H9 (cell line): ENCODE results near the gene NTRK3. TPM values are rescaled to one million over a fixed set of nuclear protein-coding genes. Genes with fewer than 3 reads are reported as not detected.

Experiments used
- DNase-seq: peaks from one replicate; pipeline ENCODE4 v3.0.0-alpha.2; 2017
- H2AFZ ChIP-seq: one replicate; pipeline ENCODE4 v1.6.1; 2013; ENCODE audit warnings: mild to moderate bottlenecking, low read length, control low read depth, moderate library complexity
- H2AK5ac ChIP-seq: 2 replicates; pipeline ENCODE4 v1.6.1; 2013; ENCODE audit warnings: low read length, control low read depth, mixed read lengths; ENCODE audit not compliant: insufficient read length
- H2BK120ac ChIP-seq: one replicate; pipeline ENCODE4 v1.6.1; 2013; ENCODE audit warnings: low read depth, mild to moderate bottlenecking, low read length, control low read depth, inconsistent platforms; ENCODE audit not compliant: poor library complexity, severe bottlenecking
- H2BK12ac ChIP-seq: 2 replicates; pipeline ENCODE4 v1.6.1; 2013; ENCODE audit warnings: low read length, control low read depth, mixed read lengths, low read depth; ENCODE audit not compliant: insufficient read length
- H2BK15ac ChIP-seq: 2 replicates; pipeline ENCODE4 v1.6.1; 2013; ENCODE audit warnings: low read depth, low read length, control low read depth
- H2BK20ac ChIP-seq: one replicate; pipeline ENCODE4 v1.6.1; 2013; ENCODE audit warnings: low read depth, mild to moderate bottlenecking, low read length, control low read depth, inconsistent platforms; ENCODE audit not compliant: poor library complexity, severe bottlenecking
- H2BK5ac ChIP-seq: 2 replicates; pipeline ENCODE4 v1.6.1; 2013; ENCODE audit warnings: low read length, control low read depth, mixed read lengths; ENCODE audit not compliant: insufficient read length
- H3K14ac ChIP-seq: 2 replicates; pipeline ENCODE4 v1.6.1; 2013; ENCODE audit warnings: low read length, control low read depth; ENCODE audit not compliant: insufficient read depth
- H3K18ac ChIP-seq: 2 replicates; pipeline ENCODE4 v1.6.1; 2013; ENCODE audit warnings: low read depth, mild to moderate bottlenecking, mixed read lengths, low read length, control low read depth; ENCODE audit not compliant: insufficient read length
- H3K23ac ChIP-seq: 2 replicates; pipeline ENCODE4 v1.6.1; 2013; ENCODE audit warnings: low read length, control low read depth, mixed read lengths, low read depth; ENCODE audit not compliant: insufficient read length
- H3K23me2 ChIP-seq: 2 replicates; pipeline ENCODE4 v1.6.1; 2013; ENCODE audit warnings: low read depth, mild to moderate bottlenecking, mixed read lengths, low read length, control low read depth; ENCODE audit not compliant: insufficient read length, poor library complexity, severe bottlenecking
- H3K27ac ChIP-seq: 2 replicates; pipeline ENCODE4 v1.5.1; 2013; ENCODE audit warnings: low read length, control low read depth, mixed read lengths, low read depth; ENCODE audit not compliant: insufficient read length
- H3K27me3 ChIP-seq: 2 replicates; pipeline ENCODE4 v1.6.1; 2013; ENCODE audit warnings: low read length, control low read depth, inconsistent platforms; ENCODE audit not compliant: insufficient read depth
- H3K4ac ChIP-seq: 2 replicates; pipeline ENCODE4 v1.6.1; 2013; ENCODE audit warnings: low read depth, mild to moderate bottlenecking, control low read depth, inconsistent platforms, low read length, moderate library complexity
- H3K4me1 ChIP-seq: 2 replicates; pipeline ENCODE4 v1.6.1; 2013; ENCODE audit warnings: low read length, control low read depth, inconsistent platforms; ENCODE audit not compliant: insufficient read depth
- H3K4me2 ChIP-seq: 2 replicates; pipeline ENCODE4 v1.6.1; 2013; ENCODE audit warnings: low read length, control low read depth, mixed read lengths; ENCODE audit not compliant: insufficient read length, insufficient read depth
- H3K56ac ChIP-seq: 2 replicates; pipeline ENCODE4 v1.6.1; 2013; ENCODE audit warnings: low read depth, mild to moderate bottlenecking, mixed read lengths, low read length, control low read depth; ENCODE audit not compliant: insufficient read length
- H3K79me1 ChIP-seq: 2 replicates; pipeline ENCODE4 v1.6.1; 2013; ENCODE audit warnings: low read depth, mild to moderate bottlenecking, moderate library complexity, low read length, control low read depth, inconsistent platforms; ENCODE audit not compliant: insufficient read depth, poor library complexity, severe bottlenecking
- H3K79me2 ChIP-seq: 2 replicates; pipeline ENCODE4 v1.6.1; 2013; ENCODE audit warnings: low read length, control low read depth, inconsistent platforms; ENCODE audit not compliant: insufficient read depth
- H3K9ac ChIP-seq: 2 replicates; pipeline ENCODE4 v1.6.1; 2013; ENCODE audit warnings: low read length, control low read depth, mixed read lengths; ENCODE audit not compliant: insufficient read length; ENCODE audit errors: extremely low read depth
- H3K9me3 ChIP-seq: one replicate; pipeline ENCODE4 v1.6.1; 2013; ENCODE audit warnings: low read depth, low read length, inconsistent platforms; ENCODE audit not compliant: control insufficient read depth
- H3T11ph ChIP-seq: one replicate; pipeline ENCODE4 v1.6.1; 2013; ENCODE audit warnings: mild to moderate bottlenecking, low read length, control low read depth, inconsistent platforms
- H4K20me1 ChIP-seq: one replicate; pipeline ENCODE4 v1.6.1; 2013; ENCODE audit not compliant: control insufficient read depth, insufficient read length, insufficient read depth
- H4K5ac ChIP-seq: 2 replicates; pipeline ENCODE4 v1.6.1; 2013; ENCODE audit warnings: low read depth, mild to moderate bottlenecking, mixed read lengths, low read length, control low read depth; ENCODE audit not compliant: insufficient read length
- H4K8ac ChIP-seq: replicated peaks from 2 replicates; pipeline ENCODE4 v1.6.1; 2013; ENCODE audit warnings: low read length, control low read depth, mixed read lengths, low read depth; ENCODE audit not compliant: insufficient read length
- H4K91ac ChIP-seq: 2 replicates; pipeline ENCODE4 v1.6.1; 2013; ENCODE audit warnings: low read depth, mild to moderate bottlenecking, moderate library complexity, mixed read lengths, low read length, control low read depth; ENCODE audit not compliant: insufficient read length
- H3K27ac Mint-ChIP-seq, 3 experiments: 2 replicates in 2 of 3; 3 replicates in 1 of 3; pipeline ENCODE4 v1.8.0; 2020 to 2021; ENCODE audit warnings: mixed read lengths in 3 of 3, mild to moderate bottlenecking in 1 of 3, moderate library complexity in 1 of 3
- H3K27me3 Mint-ChIP-seq: 2 replicates; pipeline ENCODE4 v1.8.0; 2021; ENCODE audit warnings: low read depth, mild to moderate bottlenecking, moderate library complexity, mixed read lengths
- H3K36me3 Mint-ChIP-seq, 3 experiments: 2 replicates in 2 of 3; 3 replicates in 1 of 3; pipeline ENCODE4 v1.8.0; 2020 to 2021; ENCODE audit warnings: low read depth in 3 of 3, mixed read lengths in 3 of 3; ENCODE audit not compliant: insufficient read depth in 1 of 3
- H3K4me1 Mint-ChIP-seq, 2 experiments: 2 replicates each; pipeline ENCODE4 v1.8.0; 2020; ENCODE audit warnings: mixed read lengths in 2 of 2
- H3K4me3 Mint-ChIP-seq, 2 experiments: 2 replicates in 1 of 2; 3 replicates in 1 of 2; pipeline ENCODE4 v1.8.0; 2020 to 2021; ENCODE audit warnings: mild to moderate bottlenecking in 2 of 2, mixed read lengths in 2 of 2, moderate library complexity in 1 of 2
- H3K9me3 Mint-ChIP-seq, 2 experiments: 2 replicates in 1 of 2; 3 replicates in 1 of 2; pipeline ENCODE4 v1.8.0; 2020; ENCODE audit warnings: mild to moderate bottlenecking in 2 of 2, mixed read lengths in 2 of 2, moderate library complexity in 1 of 2
- CTCF ChIP-seq: fragments of 200-600 bp; sonication (generic); conservative IDR thresholded peaks from 3 replicates; pipeline ENCODE4 v1.8.0; 2021; ENCODE audit warnings: antibody characterized with exemption, mild to moderate bottlenecking
- WGBS: extraction: QIAGEN DNeasy Blood & Tissue Kit; methylation state at CpG from one replicate; pipeline ENCODE4 v1.1.7; 2013; ENCODE audit warnings: missing lambda C conversion rate, low lambda C conversion rate, mixed read lengths; ENCODE audit not compliant: insufficient read length; ENCODE audit errors: extremely low coverage; 5-methylcytosine and 5-hydroxymethylcytosine counted together
- total RNA-seq: library from RNA; stranded (reverse); gene quantifications from 2 replicates; pipeline ENCODE4 v1.2.1, GENCODE V29; 2021

Gene NTRK3
- total RNA-seq, 1 experiment from 2014 or later, result 2.5 TPM

GRCh38 chr15:88241461-88241860 is 15.1 kb downstream of the NTRK3 start:
- H3K23ac ChIP-seq, result no peak overlapping the region
- H3K4ac ChIP-seq, result no peak overlapping the region
- H3K56ac ChIP-seq, result no peak overlapping the region
- Mint-ChIP-seq H3K27me3 (peaks cover 15% of the 10 kb centered on the region), H3K36me3 (peaks cover 0 to 8% (median 3%) of the 10 kb centered on the region in 3 experiments; a peak in 3 of 7 replicates), H3K27ac (no peak overlapping the region), H3K9me3 (peaks cover 0 to 3% of the 10 kb centered on the region in 2 experiments; a peak in 3 of 5 replicates), H3K4me1 (peaks cover 12 to 16% of the 10 kb centered on the region in 2 experiments), H3K4me3 (no peak overlapping the region)
- H3K79me2 ChIP-seq, result no peaks in the 10 kb centered on the region
- TF ChIP-seq CTCF, result no peak
- H2BK12ac ChIP-seq, result no peak overlapping the region
- H3K14ac ChIP-seq, result no peak overlapping the region; the same call in 1 of the 2 replicates
- H3K4me2 ChIP-seq, result no peak overlapping the region
- H2BK5ac ChIP-seq, result no peak overlapping the region
- DNase-seq, result no peak
- H2BK15ac ChIP-seq, result no peak overlapping the region
- no peaks in the 10 kb centered on the region for H4K20me1 ChIP-seq
- no peak overlapping the region for H2AFZ ChIP-seq
- H3K27ac ChIP-seq, result no peak overlapping the region
- no peaks in the 10 kb centered on the region for H3K4me1 ChIP-seq
- no peaks in the 10 kb centered on the region for H3K79me1 ChIP-seq
- no peak overlapping the region for H3K18ac ChIP-seq
- no peak overlapping the region for H3T11ph ChIP-seq
- H2BK20ac ChIP-seq, result no peak overlapping the region
- no peaks in the 10 kb centered on the region for H3K27me3 ChIP-seq
- WGBS, result no CpG with 5 or more reads among the region's 9 CpGs
- no peak overlapping the region for H4K5ac ChIP-seq
- no peak overlapping the region for H4K91ac ChIP-seq
- H3K23me2 ChIP-seq, result peaks cover 4% of the 10 kb centered on the region
- no peak overlapping the region for H3K9ac ChIP-seq
- no peak overlapping the region for H2BK120ac ChIP-seq
- no peaks in the 10 kb centered on the region for H3K9me3 ChIP-seq
- H2AK5ac ChIP-seq, result no peak overlapping the region
- H4K8ac ChIP-seq, result no peak overlapping the region
